ENCODE results near the gene CDK5R2.

- TF ChIP-seq CTCF (IDR thresholded peaks at IDR 0.05; ENCODE audit: borderline replicate concordance, extremely low read depth, low read length, poor library complexity, severe bottlenecking) (no peak), EZH2 (IDR thresholded peaks at IDR 0.05; ENCODE audit: borderline replicate concordance, low read depth, low read length, severe bottlenecking) (no peak)
These were observed 29.2 kb downstream of the CDK5R2 start for GRCh38 chr2:218988650-218989049.
